Cardiac muscle cell (in vitro differentiated cells and primary cell): ENCODE data around the gene GLMN. TPM values are rescaled to one million over a fixed set of nuclear protein-coding genes. Genes with fewer than 3 reads are reported as not detected.

Experiments used
- DNase-seq, 2 donors: peaks; one replicate each; pipeline versions ENCODE4 v3.0.0 to v3.0.0-alpha.2; 2010 to 2017; ENCODE audit warnings: low read depth in 1 of 2, low spot score in 1 of 2
- H3K27ac ChIP-seq: fragments of 200-600 bp; sonication (generic); 2 replicates; pipeline ENCODE4 v1.5.1; 2016
- H3K27me3 ChIP-seq: fragments of 200-600 bp; sonication (generic); 2 replicates; pipeline ENCODE4 v1.6.0; 2016; ENCODE audit warnings: control low read depth
- H3K36me3 ChIP-seq: fragments of 200-600 bp; sonication (generic); 2 replicates; pipeline ENCODE4 v1.5.1; 2016; ENCODE audit warnings: control low read depth
- H3K4me1 ChIP-seq: fragments of 200-600 bp; sonication (generic); 2 replicates; pipeline ENCODE4 v1.8.1; 2017; ENCODE audit warnings: low read depth, mild to moderate bottlenecking, mixed run types
- H3K4me3 ChIP-seq: fragments of 200-600 bp; sonication (generic); 2 replicates; pipeline ENCODE4 v1.5.1; 2016; ENCODE audit warnings: mild to moderate bottlenecking
- H3K9me3 ChIP-seq: fragments of 200-600 bp; sonication (generic); 2 replicates; pipeline ENCODE4 v1.5.1; 2017; ENCODE audit warnings: low read depth, mild to moderate bottlenecking, control low read depth
- polyA plus RNA-seq: library from polyadenylated mRNA; unstranded; fragments of >200 nt; fragmentation: Nextera tagmentation; extraction: Ambion mirVana; gene quantifications from 2 replicates; pipeline ENCODE4 v1.2.1, GENCODE V29; 2016
- total RNA-seq: library from RNA; depleted of rRNA; stranded (reverse); fragments of >200 nt; gene quantifications from 2 replicates; pipeline ENCODE4 v1.2.3, GENCODE V29; 2016
- TF ChIP-seq, protein P1 (sequence below): IDR thresholded peaks from 2 replicates; pipeline ENCODE4 v1.5.1; 2012; ENCODE audit warnings: low read depth, mild to moderate bottlenecking, low read length

The GLMN gene
- total RNA-seq, result 9.7 and 12.4 TPM in 2 replicates
- 26.1 and 26.2 TPM in 2 replicates for polyA plus RNA-seq

GRCh38 chr1:92298573-92299476 lies at the start of gene GLMN, which contains the start of gene RPAP2:
TSS of gene GLMN (minus strand) at chr1:92298987. CDS start at chr1:92297999, 988 bp downstream.
TSS of gene RPAP2 (plus strand) at chr1:92299059. CDS start at chr1:92299074, 15 bp downstream.
- H3K4me1 ChIP-seq, result peaks cover 22% of the 10 kb centered on the region
- H3K4me3 ChIP-seq, result peak within 1 kb of the TSS; percentile 63
- no peaks in the 10 kb centered on the region for H3K9me3 ChIP-seq
- DNase-seq, result peak; percentile 90 to 91
- H3K36me3 ChIP-seq, result peaks cover 15% of the 10 kb centered on the region
- TF ChIP-seq, protein P1, sequence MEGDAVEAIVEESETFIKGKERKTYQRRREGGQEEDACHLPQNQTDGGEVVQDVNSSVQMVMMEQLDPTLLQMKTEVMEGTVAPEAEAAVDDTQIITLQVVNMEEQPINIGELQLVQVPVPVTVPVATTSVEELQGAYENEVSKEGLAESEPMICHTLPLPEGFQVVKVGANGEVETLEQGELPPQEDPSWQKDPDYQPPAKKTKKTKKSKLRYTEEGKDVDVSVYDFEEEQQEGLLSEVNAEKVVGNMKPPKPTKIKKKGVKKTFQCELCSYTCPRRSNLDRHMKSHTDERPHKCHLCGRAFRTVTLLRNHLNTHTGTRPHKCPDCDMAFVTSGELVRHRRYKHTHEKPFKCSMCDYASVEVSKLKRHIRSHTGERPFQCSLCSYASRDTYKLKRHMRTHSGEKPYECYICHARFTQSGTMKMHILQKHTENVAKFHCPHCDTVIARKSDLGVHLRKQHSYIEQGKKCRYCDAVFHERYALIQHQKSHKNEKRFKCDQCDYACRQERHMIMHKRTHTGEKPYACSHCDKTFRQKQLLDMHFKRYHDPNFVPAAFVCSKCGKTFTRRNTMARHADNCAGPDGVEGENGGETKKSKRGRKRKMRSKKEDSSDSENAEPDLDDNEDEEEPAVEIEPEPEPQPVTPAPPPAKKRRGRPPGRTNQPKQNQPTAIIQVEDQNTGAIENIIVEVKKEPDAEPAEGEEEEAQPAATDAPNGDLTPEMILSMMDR, result peak; percentile 0
- H3K27ac ChIP-seq, result peak within 1 kb of the TSS; percentile 85
- H3K27me3 ChIP-seq, result no peaks in the 10 kb centered on the region

GRCh38 chr1:92346866-92347640 lies 48.3 kb upstream of the GLMN start:
- no peaks in the 10 kb centered on the region for H3K27me3 ChIP-seq
- no peaks in the 10 kb centered on the region for H3K4me1 ChIP-seq
- H3K4me3 ChIP-seq, result no peak overlapping the region
- no peak overlapping the region for H3K27ac ChIP-seq
- TF ChIP-seq, protein P1, result no peak
- H3K36me3 ChIP-seq, result peaks cover 14% of the 10 kb centered on the region
- no peak for DNase-seq
- no peaks in the 10 kb centered on the region for H3K9me3 ChIP-seq

- TF ChIP-seq, protein P1, result no peak
- Histone ChIP-seq H3K4me3 (no peak overlapping the region), H3K4me1 (peaks cover 16% of the 10 kb centered on the region), H3K27ac (no peak overlapping the region), H3K9me3 (no peaks in the 10 kb centered on the region), H3K36me3 (peaks cover 11% of the 10 kb centered on the region), H3K27me3 (no peaks in the 10 kb centered on the region)
- peak in 1 of 2 donors; percentile 35 for DNase-seq
Observed at GRCh38 chr1:92343061-92343460, 44.3 kb upstream of the GLMN start.

DNA sequence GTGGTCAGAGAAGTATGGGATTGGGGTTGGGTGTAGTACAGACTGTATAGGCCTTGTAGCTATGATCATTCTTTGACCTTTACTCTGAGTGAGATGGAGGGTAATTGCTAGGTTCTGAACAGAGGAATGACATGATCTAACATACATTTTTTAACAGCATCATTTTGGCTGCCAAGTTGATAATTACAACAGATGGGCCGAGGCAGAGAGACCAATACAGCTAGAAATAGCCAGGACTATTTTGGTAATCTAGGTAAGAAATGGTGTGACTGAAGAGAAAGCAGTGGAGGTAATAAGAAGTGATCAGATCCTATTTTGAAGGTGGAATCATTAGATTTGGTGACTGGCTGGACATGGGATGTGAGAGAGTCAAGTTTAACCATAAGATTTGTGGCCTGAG lies 43.6 kb upstream of the GLMN start:
- TF ChIP-seq, protein P1, result no peak
- Histone ChIP-seq H3K9me3 (no peaks in the 10 kb centered on the region), H3K4me3 (no peak overlapping the region), H3K27me3 (no peaks in the 10 kb centered on the region), H3K4me1 (peaks cover 16% of the 10 kb centered on the region), H3K27ac (no peak overlapping the region), H3K36me3 (peaks cover 8% of the 10 kb centered on the region)
- DNase-seq, result no peak

- H3K27ac ChIP-seq, result peak overlapping the region; percentile 47
- no peaks in the 10 kb centered on the region for H3K27me3 ChIP-seq
- H3K9me3 ChIP-seq, result no peaks in the 10 kb centered on the region
- H3K36me3 ChIP-seq, result peaks cover 11% of the 10 kb centered on the region
- no peak overlapping the region for H3K4me3 ChIP-seq
- TF ChIP-seq, protein P1, result no peak
- DNase-seq, result peak in 1 of 2 donors; percentile 4
- H3K4me1 ChIP-seq, result peaks cover 16% of the 10 kb centered on the region
Observed at GRCh38 chr1:92340154-92340553, 41.4 kb upstream of the GLMN start.
